K562 (cell line): Measurements from ENCODE around the gene VPS35L.

Experiments
- GTF2F1 ChIP-seq: IDR thresholded peaks from 2 replicates; pipeline ENCODE4 v1.6.1; 2011; ENCODE audit warnings: low read depth, low read length, improper control_type of control experiment
- NBN ChIP-seq: fragments of 450-650 bp; IDR thresholded peaks from 2 replicates; pipeline ENCODE4 v1.6.1; 2016; ENCODE audit warnings: low read depth, mild to moderate bottlenecking
- PPARD ChIP-seq: fragments of 250-450 bp; sonication (Bioruptor Pico); IDR thresholded peaks from 2 replicates; pipeline ENCODE4 v1.8.0; 2022; ENCODE audit warnings: inconsistent platforms, mild to moderate bottlenecking, moderate library complexity
- ZNF668 ChIP-seq: fragments of 250-450 bp; sonication (Bioruptor Pico); IDR thresholded peaks from 2 replicates; pipeline ENCODE4 v1.8.0; 2022; ENCODE audit warnings: mild to moderate bottlenecking, inconsistent platforms
- TF ChIP-seq, protein P1 (sequence below): sonication (generic); formaldehyde crosslinking; IDR thresholded peaks from 2 replicates; pipeline ENCODE4 v1.8.1; 2023; ENCODE audit warnings: mild to moderate bottlenecking, missing genetic modification reagents

DNA sequence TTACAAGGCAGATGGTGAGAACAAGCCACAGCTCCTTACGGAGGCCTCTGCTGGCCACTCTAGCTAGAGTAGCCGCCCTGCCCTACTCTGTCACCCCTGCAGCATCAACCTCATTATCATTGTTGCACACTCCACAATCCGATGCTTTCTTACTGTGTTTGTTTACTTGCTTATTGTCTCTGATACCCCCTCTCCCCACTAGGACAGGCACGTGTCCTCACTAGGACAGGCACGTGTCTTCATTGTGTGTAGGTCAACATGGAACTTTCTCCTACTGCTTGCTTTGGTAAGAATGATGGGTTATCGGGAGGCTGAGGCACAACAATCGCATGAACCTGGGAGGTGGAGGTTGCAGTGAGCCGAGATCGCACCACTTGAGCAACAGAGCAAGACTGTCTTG, 98.6 kb downstream of the VPS35L start:
- TF ChIP-seq, protein P1, sequence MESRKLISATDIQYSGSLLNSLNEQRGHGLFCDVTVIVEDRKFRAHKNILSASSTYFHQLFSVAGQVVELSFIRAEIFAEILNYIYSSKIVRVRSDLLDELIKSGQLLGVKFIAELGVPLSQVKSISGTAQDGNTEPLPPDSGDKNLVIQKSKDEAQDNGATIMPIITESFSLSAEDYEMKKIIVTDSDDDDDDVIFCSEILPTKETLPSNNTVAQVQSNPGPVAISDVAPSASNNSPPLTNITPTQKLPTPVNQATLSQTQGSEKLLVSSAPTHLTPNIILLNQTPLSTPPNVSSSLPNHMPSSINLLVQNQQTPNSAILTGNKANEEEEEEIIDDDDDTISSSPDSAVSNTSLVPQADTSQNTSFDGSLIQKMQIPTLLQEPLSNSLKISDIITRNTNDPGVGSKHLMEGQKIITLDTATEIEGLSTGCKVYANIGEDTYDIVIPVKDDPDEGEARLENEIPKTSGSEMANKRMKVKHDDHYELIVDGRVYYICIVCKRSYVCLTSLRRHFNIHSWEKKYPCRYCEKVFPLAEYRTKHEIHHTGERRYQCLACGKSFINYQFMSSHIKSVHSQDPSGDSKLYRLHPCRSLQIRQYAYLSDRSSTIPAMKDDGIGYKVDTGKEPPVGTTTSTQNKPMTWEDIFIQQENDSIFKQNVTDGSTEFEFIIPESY (CRISPR knock-in tag) = no peak
- TF ChIP-seq NBN (no peak), PPARD (CRISPR knock-in tag) (no peak), ZNF668 (no peak), GTF2F1 (no peak)
